Endothelial cell of umbilical vein (primary cell): Measurements from ENCODE around the gene FIG4. TPM values are rescaled to one million over a fixed set of nuclear protein-coding genes. Genes with fewer than 3 reads are reported as not detected.

Source experiments
- BruUV-seq: library from RNA; stranded (reverse); fragments of 400-500 nt; replicated peaks from 2 replicates; lab custom pipeline; 2021; lab: Mats Ljungman, UMichigan
- CTCF ChIA-PET: fragments of 300-600, 350-600 bp; sonication (Branson Sonifier 250); formaldehyde crosslinking; loops from one replicate; lab custom pipeline; 2021; ENCODE audit warnings: antibody characterized with exemption, inconsistent platforms; lab: Charles Lee
- POLR2A ChIA-PET: fragments of 300-600, 350-600 bp; sonication (Branson Sonifier 250); formaldehyde crosslinking; loops from one replicate; lab custom pipeline; 2021; ENCODE audit warnings: antibody characterized with exemption, inconsistent platforms; lab: Charles Lee
- DNase-seq: peaks from one replicate; pipeline ENCODE4 v3.0.0-alpha.2; 2011; ENCODE audit warnings: low read depth, low spot score
- FAIRE-seq: peaks from 2 replicates; lab custom pipeline; 2011; peaks lifted over from hg19 to GRCh38; lab: Jason Lieb, UNC
- H2AFZ ChIP-seq: 2 replicates; pipeline ENCODE4 v1.6.0; 2012; ENCODE audit warnings: low read depth, low read length, control low read depth, inconsistent platforms
- H3K27ac ChIP-seq: 2 replicates; pipeline ENCODE4 v1.5.1; 2011; ENCODE audit warnings: low read depth, mild to moderate bottlenecking, control low read depth, low read length, moderate library complexity; ENCODE audit not compliant: insufficient read depth
- H3K27me3 ChIP-seq, 2 experiments: 2 replicates each; pipeline versions ENCODE4 v1.6.0 to v1.6.1; 2011; ENCODE audit warnings: low read length in 2 of 2, mixed read lengths in 1 of 2; ENCODE audit not compliant: control insufficient read depth in 2 of 2, insufficient read depth in 2 of 2
- H3K36me3 ChIP-seq, 2 experiments: 2 replicates in 1 of 2; 3 replicates in 1 of 2; pipeline ENCODE4 v1.5.1; 2011; ENCODE audit warnings: low read length in 2 of 2, mild to moderate bottlenecking in 1 of 2, moderate library complexity in 1 of 2; ENCODE audit not compliant: control insufficient read depth in 2 of 2, insufficient read depth in 2 of 2; ENCODE audit errors: extremely low read depth in 1 of 2
- H3K4me1 ChIP-seq: 3 replicates; pipeline ENCODE4 v1.5.1; 2011; ENCODE audit warnings: mild to moderate bottlenecking, low read length; ENCODE audit not compliant: control insufficient read depth, insufficient read depth; ENCODE audit errors: extremely low read depth
- H3K4me2 ChIP-seq: 2 replicates; pipeline ENCODE4 v1.6.1; 2011; ENCODE audit warnings: low read length, control low read depth, mixed read lengths; ENCODE audit not compliant: insufficient read depth
- H3K4me3 ChIP-seq, 3 experiments: fragments of 200-600 bp in 1 of 3; sonication (generic), shearing (Covaris generic) in 1 of 3; replicated peaks in 1 of 3; 2 replicates each; pipeline ENCODE4 v1.5.1; 2011 to 2016; ENCODE audit warnings: control low read depth in 3 of 3, low read length in 3 of 3, mild to moderate bottlenecking in 2 of 3, inconsistent platforms in 1 of 3, low read depth in 1 of 3, moderate library complexity in 1 of 3; ENCODE audit not compliant: insufficient read depth in 1 of 3
- H3K79me2 ChIP-seq: 2 replicates; pipeline ENCODE4 v1.6.0; 2012; ENCODE audit warnings: low read length, inconsistent platforms; ENCODE audit not compliant: control insufficient read depth, insufficient read depth
- H3K9ac ChIP-seq: replicated peaks from 2 replicates; pipeline ENCODE3; 2011; ENCODE audit warnings: low read length, control low read depth; ENCODE audit not compliant: insufficient read depth; ENCODE audit errors: extremely low read depth
- H3K9me1 ChIP-seq: replicated peaks from 3 replicates; pipeline ENCODE4 v1.6.0; 2011; ENCODE audit warnings: mild to moderate bottlenecking, low read length; ENCODE audit not compliant: control insufficient read depth, insufficient read depth; ENCODE audit errors: extremely low read depth
- H3K9me3 ChIP-seq: replicated peaks from 2 replicates; pipeline ENCODE4 v1.5.1; 2012; ENCODE audit warnings: low read length, inconsistent platforms; ENCODE audit not compliant: control insufficient read depth, insufficient read depth
- H4K20me1 ChIP-seq: replicated peaks from 2 replicates; pipeline ENCODE3; 2011; ENCODE audit warnings: mild to moderate bottlenecking, low read length; ENCODE audit not compliant: control insufficient read depth, insufficient read depth; ENCODE audit errors: extremely low read depth
- EZH2 ChIP-seq: IDR thresholded peaks from 2 replicates; pipeline ENCODE4 v1.6.1; 2012; ENCODE audit warnings: borderline replicate concordance, low read depth, mild to moderate bottlenecking, moderate library complexity, low read length, inconsistent platforms; ENCODE audit not compliant: severe bottlenecking
- FOS ChIP-seq: IDR thresholded peaks from 2 replicates; pipeline ENCODE4 v1.6.1; 2011; ENCODE audit warnings: mild to moderate bottlenecking, low read length, moderate library complexity, borderline replicate concordance; ENCODE audit not compliant: insufficient read depth
- GATA2 ChIP-seq: IDR thresholded peaks from 2 replicates; pipeline ENCODE4 v1.7.0; 2011; ENCODE audit warnings: low read depth, mild to moderate bottlenecking, moderate library complexity, mixed read lengths, low read length; ENCODE audit not compliant: insufficient read length, insufficient read depth
- JUN ChIP-seq: IDR thresholded peaks from 2 replicates; pipeline ENCODE4 v1.6.1; 2011; ENCODE audit warnings: borderline replicate concordance, low read depth; ENCODE audit not compliant: insufficient read length, insufficient read depth
- MYC ChIP-seq: IDR thresholded peaks from one replicate; pipeline ENCODE4 v1.6.1; 2011; ENCODE audit warnings: mild to moderate bottlenecking, low read depth, low read length
- POLR2A ChIP-seq: IDR thresholded peaks from 2 replicates; pipeline ENCODE4 v1.6.1; 2012; ENCODE audit warnings: low read depth, mild to moderate bottlenecking, control low read depth, low read length
- POLR2AphosphoS5 ChIP-seq: IDR thresholded peaks from 2 replicates; pipeline ENCODE4 v1.6.1; 2012; ENCODE audit warnings: low read depth, mild to moderate bottlenecking, control low read depth, low read length, moderate library complexity; ENCODE audit not compliant: insufficient read depth
- dilution Hi-C: fragments of 300-500 bp; cut with MboI; formaldehyde crosslinking; loops from one replicate; pipeline ENCODE4 v1.15.0; 2019; ENCODE audit warnings: low sequenced_read_pairs; ENCODE audit not compliant: extremely low pct_ligation_motif_present
- intact Hi-C: fragments of 100-400 bp; cut with micrococcal nuclease; formaldehyde crosslinking; loops from one replicate; pipeline ENCODE4 v1.10.0; 2022
- polyA plus RNA-seq, 4 experiments: library from polyadenylated mRNA; depleted of rRNA in 3 of 4; stranded (reverse) in 3 of 4; unstranded in 1 of 4; fragments of >200 nt; gene quantifications; 2 replicates each; pipeline versions ENCODE4 v1.2.1 to v1.2.3, GENCODE V29; 2011 to 2012; ENCODE audit warnings: missing spikeins in 1 of 4
- total RNA-seq: library from RNA; stranded (reverse); gene quantifications from 2 replicates; pipeline ENCODE4 v1.2.3, GENCODE V29; 2021
- TF ChIP-seq, protein P1 (sequence below): IDR thresholded peaks from 2 replicates; pipeline ENCODE4 v1.6.1; 2011; ENCODE audit not compliant: insufficient read depth, insufficient read length
- TF ChIP-seq, protein P2 (sequence below), 2 donors: IDR thresholded peaks; 1 replicate in 1 of 2; 2 replicates in 1 of 2; pipeline ENCODE4 v1.5.1; 2011; ENCODE audit warnings: low read length in 2 of 2, mild to moderate bottlenecking in 2 of 2, moderate library complexity in 2 of 2, control low read depth in 1 of 2, inconsistent platforms in 1 of 2, low read depth in 1 of 2; ENCODE audit not compliant: insufficient read depth in 1 of 2; ENCODE audit errors: extremely low read depth in 1 of 2

The FIG4 gene
- total and polyA plus RNA-seq, 2 donors (not counting 3 experiments of a cell fraction or from before 2014, with no cell fraction given): 7.9 to 12.2 TPM

DNA sequence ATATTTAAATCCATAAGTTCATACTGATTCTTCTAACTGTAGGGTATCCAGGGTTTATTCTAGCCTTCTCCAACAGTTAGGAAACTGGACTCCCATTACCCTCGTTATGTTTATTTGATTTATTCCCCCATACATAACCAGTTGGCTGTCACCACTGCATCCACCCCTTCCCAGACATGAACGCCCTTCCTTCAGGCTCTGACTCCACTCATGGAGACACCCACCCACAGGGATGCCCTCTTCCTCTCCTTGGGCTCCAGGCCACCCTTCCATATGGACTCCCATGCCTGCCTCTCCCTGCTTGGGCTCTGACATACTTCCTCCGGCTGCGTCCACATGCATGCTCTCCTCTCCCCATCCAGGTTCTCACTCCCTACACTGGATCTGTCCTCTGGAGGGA lies 124.0 kb downstream of the FIG4 start:
- no TSS peak for BruUV-seq
- no peak overlapping the region for H3K4me3 ChIP-seq
- H3K9me1 ChIP-seq: no peaks in the 10 kb centered on the region
- no peak for FAIRE-seq
- no peaks in the 10 kb centered on the region for H3K4me1 ChIP-seq
- no peaks in the 10 kb centered on the region for H3K36me3 ChIP-seq
- H3K27ac ChIP-seq: no peak overlapping the region
- intact Hi-C loops: no loop called here
- H3K27me3 ChIP-seq: no peaks in the 10 kb centered on the region
- no peak overlapping the region for H3K9ac ChIP-seq
- no peak overlapping the region for H3K4me2 ChIP-seq
- H3K9me3 ChIP-seq: no peaks in the 10 kb centered on the region
- H4K20me1 ChIP-seq: no peaks in the 10 kb centered on the region
- no peak for DNase-seq
- dilution Hi-C loops: no loop called here
- TF ChIP-seq, protein P1, sequence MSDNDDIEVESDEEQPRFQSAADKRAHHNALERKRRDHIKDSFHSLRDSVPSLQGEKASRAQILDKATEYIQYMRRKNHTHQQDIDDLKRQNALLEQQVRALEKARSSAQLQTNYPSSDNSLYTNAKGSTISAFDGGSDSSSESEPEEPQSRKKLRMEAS: no peak
- TF ChIP-seq EZH2: no peak
- TF ChIP-seq JUN: no peak
- H2AFZ ChIP-seq: no peak overlapping the region
- no peaks in the 10 kb centered on the region for H3K79me2 ChIP-seq
- ChIA-PET CTCF (no interaction called here), POLR2A (no interaction called here)

DNA sequence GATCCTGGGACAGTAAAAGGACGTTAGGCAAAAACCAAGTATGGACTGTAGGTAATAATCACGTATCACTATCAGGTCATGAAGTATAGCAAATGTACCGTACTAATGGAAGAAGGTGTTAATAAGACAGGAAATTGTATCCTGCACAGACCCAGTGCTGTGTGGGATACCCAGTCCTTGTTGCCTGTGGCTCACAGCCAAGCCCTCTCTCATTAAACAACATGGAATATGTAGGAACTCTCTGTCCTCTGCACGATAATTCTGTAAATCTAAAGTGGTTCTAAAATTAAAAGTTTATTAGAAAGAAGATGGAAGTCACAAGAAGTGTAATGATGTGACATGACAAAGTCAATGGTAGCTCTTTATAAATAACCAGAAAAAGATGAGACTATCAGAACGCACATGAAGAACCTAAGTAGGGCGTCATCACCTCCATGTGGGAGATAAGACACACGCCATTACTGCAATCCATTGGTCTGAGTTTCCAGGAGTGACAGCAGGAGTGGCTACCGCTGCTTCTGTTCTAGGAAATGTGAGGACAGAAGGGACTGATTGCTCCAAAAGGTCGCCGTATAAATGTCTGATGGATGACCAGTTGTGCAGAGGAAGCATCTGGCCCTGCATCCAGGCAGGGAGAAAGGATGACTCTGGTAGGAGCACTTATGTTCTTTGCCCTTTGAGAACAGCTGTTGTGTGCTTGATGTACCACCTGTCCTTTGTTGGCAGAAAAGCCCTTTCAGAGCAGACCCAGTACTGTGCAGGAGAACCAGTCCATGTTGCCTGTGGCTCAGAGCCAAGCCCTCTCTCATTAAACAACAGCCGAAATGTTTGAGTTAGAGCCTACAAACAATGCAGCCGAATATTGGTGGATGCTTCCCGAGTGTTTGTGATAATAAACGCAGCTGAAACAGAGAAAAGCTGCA lies 125.6 kb downstream of the FIG4 start:
- no peaks in the 10 kb centered on the region for H3K27me3 ChIP-seq
- H3K79me2 ChIP-seq: no peaks in the 10 kb centered on the region
- DNase-seq (no peak), FAIRE-seq (no peak)
- no TSS peak for BruUV-seq
- H4K20me1 ChIP-seq: no peaks in the 10 kb centered on the region
- H3K9me3 ChIP-seq: no peaks in the 10 kb centered on the region
- no peak overlapping the region for H3K9ac ChIP-seq
- ChIA-PET CTCF (interaction anchor here (1.3 to 1.8 kb wide), 2 partner anchors 10 to 223 kb away, joined by 5 to 6 read pairs; no protein-coding TSS in a partner anchor), POLR2A (no interaction called here)
- TF ChIP-seq, protein P2, sequence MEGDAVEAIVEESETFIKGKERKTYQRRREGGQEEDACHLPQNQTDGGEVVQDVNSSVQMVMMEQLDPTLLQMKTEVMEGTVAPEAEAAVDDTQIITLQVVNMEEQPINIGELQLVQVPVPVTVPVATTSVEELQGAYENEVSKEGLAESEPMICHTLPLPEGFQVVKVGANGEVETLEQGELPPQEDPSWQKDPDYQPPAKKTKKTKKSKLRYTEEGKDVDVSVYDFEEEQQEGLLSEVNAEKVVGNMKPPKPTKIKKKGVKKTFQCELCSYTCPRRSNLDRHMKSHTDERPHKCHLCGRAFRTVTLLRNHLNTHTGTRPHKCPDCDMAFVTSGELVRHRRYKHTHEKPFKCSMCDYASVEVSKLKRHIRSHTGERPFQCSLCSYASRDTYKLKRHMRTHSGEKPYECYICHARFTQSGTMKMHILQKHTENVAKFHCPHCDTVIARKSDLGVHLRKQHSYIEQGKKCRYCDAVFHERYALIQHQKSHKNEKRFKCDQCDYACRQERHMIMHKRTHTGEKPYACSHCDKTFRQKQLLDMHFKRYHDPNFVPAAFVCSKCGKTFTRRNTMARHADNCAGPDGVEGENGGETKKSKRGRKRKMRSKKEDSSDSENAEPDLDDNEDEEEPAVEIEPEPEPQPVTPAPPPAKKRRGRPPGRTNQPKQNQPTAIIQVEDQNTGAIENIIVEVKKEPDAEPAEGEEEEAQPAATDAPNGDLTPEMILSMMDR (IDR thresholded peaks at IDR 0.05; ENCODE audit: extremely low read depth in 1 of 2, insufficient read depth in 1 of 2, low read depth in 1 of 2, low read length in 2 of 2): no peak
- no peak for TF ChIP-seq POLR2A
- TF ChIP-seq JUN: no peak
- TF ChIP-seq EZH2: no peak
- no peak for TF ChIP-seq GATA2
- no peak for TF ChIP-seq MYC
- no peak for TF ChIP-seq POLR2AphosphoS5
- TF ChIP-seq FOS: no peak
- TF ChIP-seq, protein P1: no peak
- H3K4me3 ChIP-seq: no peak overlapping the region
- no peak overlapping the region for H2AFZ ChIP-seq
- H3K36me3 ChIP-seq: no peaks in the 10 kb centered on the region
- H3K4me2 ChIP-seq: no peak overlapping the region
- H3K9me1 ChIP-seq: no peaks in the 10 kb centered on the region
- dilution Hi-C loops: no loop called here
- H3K4me1 ChIP-seq: no peaks in the 10 kb centered on the region
- intact Hi-C loops: no loop called here
- no peak overlapping the region for H3K27ac ChIP-seq
